Trophoblast cell (in vitro differentiated cells and primary cell): ENCODE measurements around the gene RBBP4.

ENCODE experiments used
- DNase-seq, 2 donors: peaks; one replicate each; pipeline ENCODE4 v3.0.0-alpha.2; 2016
- H2AFZ ChIP-seq: 2 replicates; pipeline ENCODE4 v1.6.1; 2013; ENCODE audit warnings: low read length, moderate library complexity, mild to moderate bottlenecking; ENCODE audit not compliant: insufficient read depth, poor library complexity
- H2AK5ac ChIP-seq: 2 replicates; pipeline ENCODE4 v1.6.1; 2013; ENCODE audit warnings: mild to moderate bottlenecking, low read length
- H2BK120ac ChIP-seq: 2 replicates; pipeline ENCODE4 v1.6.1; 2013; ENCODE audit warnings: low read length, mild to moderate bottlenecking, moderate library complexity; ENCODE audit not compliant: insufficient read depth, poor library complexity
- H2BK12ac ChIP-seq: 2 replicates; pipeline ENCODE4 v1.6.1; 2013; ENCODE audit warnings: mild to moderate bottlenecking, low read length, moderate library complexity
- H2BK5ac ChIP-seq: 2 replicates; pipeline ENCODE4 v1.6.1; 2013; ENCODE audit warnings: low read length, low read depth, moderate library complexity, mild to moderate bottlenecking; ENCODE audit not compliant: poor library complexity
- H3K14ac ChIP-seq: 2 replicates; pipeline ENCODE4 v1.6.1; 2013; ENCODE audit warnings: mild to moderate bottlenecking, low read length
- H3K18ac ChIP-seq: 2 replicates; pipeline ENCODE4 v1.6.1; 2013; ENCODE audit warnings: mild to moderate bottlenecking, low read length
- H3K23ac ChIP-seq: 2 replicates; pipeline ENCODE4 v1.6.1; 2013; ENCODE audit warnings: low read length
- H3K27ac ChIP-seq: 2 replicates; pipeline ENCODE4 v1.5.1; 2013; ENCODE audit warnings: low read depth, mild to moderate bottlenecking, inconsistent platforms, low read length, moderate library complexity
- H3K27me3 ChIP-seq: 2 replicates; pipeline ENCODE4 v1.6.1; 2013; ENCODE audit warnings: inconsistent platforms, mild to moderate bottlenecking, low read length, moderate library complexity; ENCODE audit not compliant: insufficient read depth
- H3K36me3 ChIP-seq, 2 experiments: 1 replicate in 1 of 2; 2 replicates in 1 of 2; pipeline ENCODE4 v1.6.1; 2013; ENCODE audit warnings: low read length in 2 of 2, mild to moderate bottlenecking in 2 of 2, moderate library complexity in 1 of 2; ENCODE audit not compliant: insufficient read depth in 2 of 2, control insufficient read depth in 1 of 2
- H3K4ac ChIP-seq: 2 replicates; pipeline ENCODE4 v1.6.1; 2013; ENCODE audit warnings: low read depth, mild to moderate bottlenecking, low read length, moderate library complexity
- H3K4me1 ChIP-seq, 2 experiments: 1 replicate in 1 of 2; 2 replicates in 1 of 2; pipeline ENCODE4 v1.6.1; 2013; ENCODE audit warnings: low read length in 2 of 2, mild to moderate bottlenecking in 2 of 2, moderate library complexity in 1 of 2; ENCODE audit not compliant: insufficient read depth in 2 of 2, control insufficient read depth in 1 of 2
- H3K4me2 ChIP-seq: 2 replicates; pipeline ENCODE4 v1.6.1; 2013; ENCODE audit warnings: inconsistent platforms, mild to moderate bottlenecking, low read length, moderate library complexity
- H3K4me3 ChIP-seq: 2 replicates; pipeline ENCODE4 v1.5.1; 2013; ENCODE audit warnings: mild to moderate bottlenecking, low read depth, low read length, inconsistent platforms
- H3K79me1 ChIP-seq: one replicate; pipeline ENCODE4 v1.6.1; 2013; ENCODE audit warnings: low read length
- H3K79me2 ChIP-seq: 2 replicates; pipeline ENCODE4 v1.6.1; 2013; ENCODE audit warnings: low read length, mild to moderate bottlenecking; ENCODE audit not compliant: control insufficient read depth, insufficient read depth, poor library complexity
- H3K9ac ChIP-seq: 2 replicates; pipeline ENCODE4 v1.6.1; 2013; ENCODE audit warnings: mild to moderate bottlenecking, low read length
- H3K9me3 ChIP-seq: 2 replicates; pipeline ENCODE4 v1.6.1; 2013; ENCODE audit warnings: low read depth, mild to moderate bottlenecking, control low read depth, inconsistent platforms, low read length; ENCODE audit not compliant: insufficient read depth
- H4K12ac ChIP-seq: 2 replicates; pipeline ENCODE4 v1.6.1; 2013; ENCODE audit warnings: low read depth, mild to moderate bottlenecking, low read length, moderate library complexity
- H4K8ac ChIP-seq: 2 replicates; pipeline ENCODE4 v1.6.1; 2013; ENCODE audit warnings: low read depth, mild to moderate bottlenecking, low read length, moderate library complexity
- H4K91ac ChIP-seq: one replicate; pipeline ENCODE4 v1.6.1; 2013; ENCODE audit warnings: low read depth, mild to moderate bottlenecking, low read length, moderate library complexity
- WGBS: extraction: QIAGEN DNeasy Blood & Tissue Kit; methylation state at CpG from one replicate; pipeline ENCODE4 v1.1.7; 2013; ENCODE audit warnings: missing lambda C conversion rate; ENCODE audit not compliant: insufficient read length, insufficient coverage; ENCODE audit errors: extremely low coverage; 5-methylcytosine and 5-hydroxymethylcytosine counted together

RBBP4 gene

DNA sequence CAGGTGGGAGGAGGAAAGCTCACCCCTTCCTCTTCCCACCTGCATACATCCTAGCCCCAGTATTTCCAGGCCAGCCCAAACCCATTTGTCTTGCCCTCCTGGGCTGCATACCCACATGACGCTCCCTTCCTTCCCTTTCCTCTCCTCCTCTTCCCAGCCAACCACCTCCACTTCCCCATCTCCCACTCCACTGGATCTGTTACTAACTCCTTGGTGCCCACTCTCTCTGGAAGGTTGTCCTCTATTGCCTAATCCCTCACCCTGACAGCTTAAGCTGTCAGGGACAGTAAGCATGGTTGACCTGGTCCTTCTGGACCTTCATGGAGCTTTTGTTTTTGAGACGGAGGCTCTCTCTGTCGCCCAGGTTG lies 74.6 kb downstream of the RBBP4 start:
- Histone ChIP-seq H4K12ac (no peak overlapping the region), H4K8ac (peak overlapping the region; percentile 8), H2BK12ac (peak overlapping the region; percentile 16), H3K27me3 (no peaks in the 10 kb centered on the region), H2AFZ (no peak overlapping the region), H3K4me2 (no peak overlapping the region), H3K4ac (no peak overlapping the region), H3K4me1 (peaks cover 12 to 13% of the 10 kb centered on the region in 2 experiments), H3K23ac (no peak overlapping the region), H3K36me3 (no peaks in the 10 kb centered on the region), H3K79me1 (peaks cover 11% of the 10 kb centered on the region), H3K18ac (peak overlapping the region; percentile 4), H2BK120ac (peak overlapping the region; percentile 12), H4K91ac (peak overlapping the region; percentile 52), H2AK5ac (peak overlapping the region; percentile 8), H3K79me2 (no peaks in the 10 kb centered on the region), H3K9me3 (no peaks in the 10 kb centered on the region), H3K9ac (no peak overlapping the region), H3K14ac (peak overlapping the region; percentile 15), H2BK5ac (no peak overlapping the region), H3K4me3 (no peak overlapping the region), H3K27ac (no peak overlapping the region)
- no peak for DNase-seq
- no CpG with 5 or more reads among the region's 3 CpGs for WGBS

DNA sequence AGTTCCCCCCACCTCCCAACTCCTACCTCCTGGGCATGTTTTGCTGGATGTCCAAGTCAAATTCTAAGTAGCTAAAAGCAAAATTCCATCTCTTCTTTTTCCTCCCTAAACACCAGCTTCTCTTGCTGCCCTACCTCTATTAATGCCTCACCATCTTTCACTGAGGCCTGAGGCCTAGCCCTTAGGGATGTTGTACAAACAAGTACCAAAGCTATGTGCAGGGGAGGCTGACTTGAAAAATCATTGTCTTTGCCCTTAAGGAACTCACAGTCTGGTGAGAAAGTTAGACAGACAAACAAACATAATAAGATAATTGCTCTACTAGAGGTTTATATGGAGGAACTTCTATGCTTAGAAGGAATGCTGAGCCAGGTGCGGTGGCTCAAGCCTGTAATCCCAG lies 76.9 kb downstream of the RBBP4 start:
- Histone ChIP-seq H4K12ac (no peak overlapping the region), H3K14ac (no peak overlapping the region), H3K4me1 (peaks cover 12 to 13% of the 10 kb centered on the region in 2 experiments), H3K9ac (no peak overlapping the region), H3K4me2 (no peak overlapping the region), H3K27me3 (no peaks in the 10 kb centered on the region), H3K23ac (no peak overlapping the region), H2BK5ac (no peak overlapping the region), H3K36me3 (no peaks in the 10 kb centered on the region), H2AFZ (no peak overlapping the region), H4K8ac (no peak overlapping the region), H3K4ac (no peak overlapping the region), H2BK120ac (no peak overlapping the region), H2AK5ac (no peak overlapping the region), H3K79me2 (no peaks in the 10 kb centered on the region), H3K4me3 (no peak overlapping the region), H3K18ac (no peak overlapping the region), H3K79me1 (peaks cover 11% of the 10 kb centered on the region), H3K27ac (no peak overlapping the region), H4K91ac (no peak overlapping the region), H3K9me3 (no peaks in the 10 kb centered on the region), H2BK12ac (no peak overlapping the region)
- DNase-seq, result peak; percentile 61 to 64
- no CpG with 5 or more reads among the region's 1 CpG for WGBS

DNA sequence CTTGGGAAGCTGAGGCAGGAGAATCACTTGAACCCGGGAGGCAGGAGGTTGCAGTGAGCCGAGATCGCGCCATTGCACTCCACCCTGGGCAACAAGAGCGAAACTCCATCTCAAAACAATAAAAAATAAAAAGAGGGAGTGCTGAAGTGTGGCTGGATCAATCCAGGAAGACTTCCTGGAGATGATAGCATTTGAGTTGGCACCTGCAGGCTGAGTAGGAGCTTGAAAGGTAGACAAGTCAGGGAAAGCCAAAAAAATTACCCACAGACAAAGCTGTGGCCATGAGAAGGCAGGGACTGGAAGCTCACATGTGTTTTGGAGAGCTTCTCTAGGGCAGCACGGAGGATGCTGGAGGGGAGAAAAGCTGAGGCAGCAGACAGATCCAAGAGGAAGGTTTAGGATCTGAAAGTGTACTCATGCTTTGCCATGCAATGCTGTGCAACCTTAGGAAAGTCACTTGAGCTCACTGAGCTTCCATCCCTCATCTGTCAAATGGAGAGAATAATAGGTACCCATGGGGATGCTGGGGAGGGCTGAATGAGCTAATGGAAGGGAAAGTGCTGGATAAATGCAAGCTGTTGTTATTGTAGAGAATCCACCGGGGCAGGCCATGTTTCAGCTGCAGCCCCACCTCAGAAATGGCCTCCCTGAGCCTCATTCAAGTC lies 77.5 kb downstream of the RBBP4 start:
- no CpG with 5 or more reads among the region's 7 CpGs for WGBS

DNA sequence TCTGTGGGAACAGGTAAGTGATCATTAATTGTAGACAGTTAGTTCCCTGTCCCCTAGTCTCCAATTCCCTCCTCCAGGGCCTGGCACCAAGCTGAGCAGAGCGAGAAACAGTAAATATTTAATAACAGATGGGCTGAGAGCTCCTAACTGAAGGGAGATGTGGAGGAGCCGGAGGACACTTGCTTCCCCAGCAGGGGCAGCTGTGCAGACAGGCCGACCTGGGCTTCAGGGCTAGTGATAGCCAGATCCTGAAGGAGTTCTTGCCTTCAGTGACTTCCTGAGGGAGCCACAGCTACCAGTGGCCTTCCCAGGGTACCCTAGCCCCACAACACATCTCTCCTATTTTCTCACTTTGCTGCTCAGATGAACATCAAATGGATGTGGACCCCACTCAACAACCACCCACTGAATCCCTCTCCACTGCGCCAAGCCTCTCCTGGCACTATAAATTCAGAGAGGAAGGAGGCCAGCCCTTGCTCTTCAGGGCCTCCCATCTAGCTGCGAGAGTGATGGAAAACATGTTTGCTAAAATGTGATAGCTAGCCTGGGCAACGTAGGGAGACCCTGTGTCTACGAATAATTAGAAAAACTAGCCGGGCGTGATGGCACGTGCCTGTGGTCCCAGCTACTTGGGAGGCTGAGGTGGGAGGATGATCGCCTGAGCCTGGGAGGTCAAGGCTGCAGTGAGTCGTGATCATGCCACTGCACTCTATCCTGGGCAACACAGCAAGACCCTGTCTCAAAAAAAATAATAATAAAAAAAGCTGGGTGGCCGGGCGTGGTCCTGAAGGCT lies 78.4 kb downstream of the RBBP4 start:
- H3K23ac ChIP-seq, result no peak overlapping the region
- H3K18ac ChIP-seq, result no peak overlapping the region
- no CpG with 5 or more reads among the region's 14 CpGs for WGBS
- no peak overlapping the region for H3K9ac ChIP-seq
- no peak overlapping the region for H2BK12ac ChIP-seq
- peaks cover 11% of the 10 kb centered on the region for H3K79me1 ChIP-seq
- no peak overlapping the region for H4K8ac ChIP-seq
- no peaks in the 10 kb centered on the region for H3K9me3 ChIP-seq
- no peak overlapping the region for H2AFZ ChIP-seq
- peaks cover 12% of the 10 kb centered on the region in 2 experiments for H3K4me1 ChIP-seq
- H3K27ac ChIP-seq, result no peak overlapping the region
- H3K79me2 ChIP-seq, result no peaks in the 10 kb centered on the region
- no peaks in the 10 kb centered on the region for H3K27me3 ChIP-seq
- H3K14ac ChIP-seq, result no peak overlapping the region
- no peak overlapping the region for H2AK5ac ChIP-seq
- no peak overlapping the region for H2BK120ac ChIP-seq
- no peak overlapping the region for H2BK5ac ChIP-seq
- no peak overlapping the region for H3K4ac ChIP-seq
- H3K4me2 ChIP-seq, result no peak overlapping the region
- no peaks in the 10 kb centered on the region for H3K36me3 ChIP-seq
- DNase-seq, result no peak
- no peak overlapping the region for H3K4me3 ChIP-seq
- H4K12ac ChIP-seq, result no peak overlapping the region
- H4K91ac ChIP-seq, result no peak overlapping the region

More for the DNA sequence above, 77.5 kb downstream of the RBBP4 start:
- Histone ChIP-seq H4K8ac (no peak overlapping the region), H3K4me1 (peaks cover 12 to 13% of the 10 kb centered on the region in 2 experiments), H3K23ac (no peak overlapping the region), H2BK120ac (no peak overlapping the region), H3K27me3 (no peaks in the 10 kb centered on the region), H4K91ac (no peak overlapping the region), H3K14ac (no peak overlapping the region), H4K12ac (no peak overlapping the region), H3K18ac (no peak overlapping the region), H3K9me3 (no peaks in the 10 kb centered on the region), H3K36me3 (no peaks in the 10 kb centered on the region), H3K4me3 (no peak overlapping the region), H3K4ac (no peak overlapping the region), H2BK5ac (no peak overlapping the region), H2AFZ (no peak overlapping the region), H3K9ac (no peak overlapping the region), H3K79me1 (peaks cover 11% of the 10 kb centered on the region), H3K4me2 (no peak overlapping the region), H3K27ac (no peak overlapping the region), H3K79me2 (no peaks in the 10 kb centered on the region), H2BK12ac (no peak overlapping the region), H2AK5ac (no peak overlapping the region)
- DNase-seq, result no peak
